Stomach (tissue), 9 donors: ENCODE measurements around the gene CREBBP. TPM values are rescaled to one million over a fixed set of nuclear protein-coding genes. Genes with fewer than 3 reads are reported as not detected.

Experiments
- DNase-seq, 2 donors: peaks; one replicate each; pipeline versions ENCODE4 v3.0.0 to v3.0.0-alpha.2; 2013 to 2019
- H3K27ac ChIP-seq, 5 donors: fragments of 200-600 bp in 4 of 5; sonication (generic) in 4 of 5; one replicate each; pipeline ENCODE4 v1.5.1; 2013 to 2019; ENCODE audit warnings: mild to moderate bottlenecking in 1 of 5, moderate library complexity in 1 of 5
- H3K27me3 ChIP-seq, 3 donors: fragments of 200-600 bp; sonication (generic); one replicate each; pipeline ENCODE4 v1.5.1; 2017 to 2019; ENCODE audit warnings: mixed run types in 1 of 3
- H3K36me3 ChIP-seq, 4 donors: fragments of 200-600 bp; sonication (generic); 1 replicate in 3 of 4; 2 replicates in 1 of 4; pipeline ENCODE4 v1.5.1; 2016 to 2019
- H3K4me1 ChIP-seq, 4 donors: fragments of 200-600 bp; sonication (generic); one replicate each; pipeline ENCODE4 v1.5.1; 2016 to 2019
- H3K4me3 ChIP-seq, 4 donors: fragments of 200-600 bp; sonication (generic) in 3 of 4; one replicate each; pipeline ENCODE4 v1.5.1; 2016 to 2019; ENCODE audit warnings: mild to moderate bottlenecking in 1 of 4
- H3K9me3 ChIP-seq, 4 donors: fragments of 200-600 bp; sonication (generic); one replicate each; pipeline ENCODE4 v1.5.1; 2016 to 2019
- EP300 ChIP-seq: sonication (generic); formaldehyde crosslinking; IDR thresholded peaks from one replicate; pipeline ENCODE4 v1.6.1; 2017; ENCODE audit warnings: antibody characterized with exemption
- POLR2A ChIP-seq, 4 donors: fragments of 450-650 bp; IDR thresholded peaks; one replicate each; pipeline ENCODE4 v1.6.1; 2016; ENCODE audit warnings: antibody characterized with exemption in 4 of 4, control low read depth in 2 of 4, mild to moderate bottlenecking in 1 of 4, moderate library complexity in 1 of 4
- POLR2AphosphoS5 ChIP-seq, 3 donors: sonication (generic); formaldehyde crosslinking; IDR thresholded peaks; one replicate each; pipeline ENCODE4 v1.6.1; 2016; ENCODE audit warnings: antibody characterized with exemption in 3 of 3
- WGBS, 5 donors: extraction: QIAGEN DNeasy Blood & Tissue Kit in 3 of 5; methylation state at CpG; one replicate each; pipeline versions ENCODE4 v1.1.5 to v1.1.7; 2013 to 2018; 5-methylcytosine and 5-hydroxymethylcytosine counted together
- intact Hi-C: fragments of 100-400 bp; cut with DNase I; formaldehyde crosslinking; loops from one replicate; pipeline ENCODE4 v1.15.1; 2023; ENCODE audit warnings: low total_unique reads
- polyA plus RNA-seq, 3 donors: library from polyadenylated mRNA; stranded (reverse); fragments of 200-250 nt; gene quantifications; one replicate each; pipeline ENCODE4 v1.2.3, GENCODE V29; 2013
- total RNA-seq, 5 donors: library from RNA; depleted of rRNA; stranded (reverse); fragments of >200 nt; gene quantifications; one replicate each; pipeline versions ENCODE4 v1.1.0 to v1.2.3, GENCODE V29; 2014 to 2016
- TF ChIP-seq, protein P1 (sequence below), 7 experiments: fragments of 450-650 bp in 4 of 7; fragments of 200-600 bp in 3 of 7; sonication (generic) in 3 of 7; IDR thresholded peaks; one replicate each; pipeline ENCODE4 v1.5.1; 2016 to 2019; ENCODE audit warnings: antibody characterized with exemption in 7 of 7, control low read depth in 2 of 7, mild to moderate bottlenecking in 1 of 7
- donor health status: healthy with polysubstance abuse.
- donor health status: Bipolar disorder and iron deficiency.
- donor health status: healthy.

The CREBBP gene
- total and polyA plus RNA-seq, 8 donors = 6.7 to 116 (median 75.9) TPM

DNA sequence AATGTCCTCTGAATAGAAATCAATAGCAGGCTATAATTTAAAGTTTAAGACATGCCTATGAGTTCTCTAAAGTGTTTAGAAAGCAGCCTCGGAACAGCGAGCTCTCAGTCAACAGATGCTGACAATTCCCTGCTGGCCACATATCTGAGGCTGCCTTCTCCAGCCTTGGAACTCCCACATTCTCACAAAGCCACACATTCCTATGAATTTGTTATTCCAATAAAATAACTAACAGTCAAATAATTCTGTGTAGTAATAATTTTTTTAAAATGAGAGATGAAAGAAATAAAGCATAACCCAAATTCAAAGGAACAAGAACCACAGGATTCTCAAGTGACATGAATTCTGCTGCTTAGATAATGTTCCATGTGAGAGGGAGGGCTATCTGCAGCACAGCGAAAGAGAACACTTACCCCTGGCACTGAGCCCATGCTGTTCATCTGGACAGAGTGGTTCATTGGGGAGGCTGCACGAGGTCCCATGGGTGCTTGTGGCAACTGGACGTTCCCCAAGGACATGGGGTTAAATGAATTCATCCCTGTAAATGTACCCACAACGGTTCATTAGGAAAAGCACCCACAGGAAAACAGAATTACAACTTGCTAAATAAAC lies 106.3 kb downstream of the CREBBP start:
- Histone ChIP-seq H3K27ac (no peak overlapping the region), H3K4me3 (no peak overlapping the region), H3K36me3 (peaks cover 53 to 95% (median 92%) of the 10 kb centered on the region in 4 donors), H3K9me3 (no peaks in the 10 kb centered on the region), H3K4me1 (peaks cover 3 to 43% (median 27%) of the 10 kb centered on the region in 4 donors), H3K27me3 (no peaks in the 10 kb centered on the region)
- intact Hi-C loops = no loop called here
- 47 to 75% (median 62%) methylated on average over 6 of the region's 6 CpGs for WGBS, 5 donors
- peak in 1 of 2 donors; percentile 24 for DNase-seq
- TF ChIP-seq POLR2A (IDR thresholded peaks at IDR 0.05) = no peak
- TF ChIP-seq EP300 = no peak
- no peak for TF ChIP-seq POLR2AphosphoS5 (IDR thresholded peaks at IDR 0.05)
- TF ChIP-seq, protein P1, sequence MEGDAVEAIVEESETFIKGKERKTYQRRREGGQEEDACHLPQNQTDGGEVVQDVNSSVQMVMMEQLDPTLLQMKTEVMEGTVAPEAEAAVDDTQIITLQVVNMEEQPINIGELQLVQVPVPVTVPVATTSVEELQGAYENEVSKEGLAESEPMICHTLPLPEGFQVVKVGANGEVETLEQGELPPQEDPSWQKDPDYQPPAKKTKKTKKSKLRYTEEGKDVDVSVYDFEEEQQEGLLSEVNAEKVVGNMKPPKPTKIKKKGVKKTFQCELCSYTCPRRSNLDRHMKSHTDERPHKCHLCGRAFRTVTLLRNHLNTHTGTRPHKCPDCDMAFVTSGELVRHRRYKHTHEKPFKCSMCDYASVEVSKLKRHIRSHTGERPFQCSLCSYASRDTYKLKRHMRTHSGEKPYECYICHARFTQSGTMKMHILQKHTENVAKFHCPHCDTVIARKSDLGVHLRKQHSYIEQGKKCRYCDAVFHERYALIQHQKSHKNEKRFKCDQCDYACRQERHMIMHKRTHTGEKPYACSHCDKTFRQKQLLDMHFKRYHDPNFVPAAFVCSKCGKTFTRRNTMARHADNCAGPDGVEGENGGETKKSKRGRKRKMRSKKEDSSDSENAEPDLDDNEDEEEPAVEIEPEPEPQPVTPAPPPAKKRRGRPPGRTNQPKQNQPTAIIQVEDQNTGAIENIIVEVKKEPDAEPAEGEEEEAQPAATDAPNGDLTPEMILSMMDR (IDR thresholded peaks at IDR 0.05) = no peak

GRCh38 chr16:3773663-3774062 lies 106.8 kb downstream of the CREBBP start:
- intact Hi-C loops = no loop called here

DNA sequence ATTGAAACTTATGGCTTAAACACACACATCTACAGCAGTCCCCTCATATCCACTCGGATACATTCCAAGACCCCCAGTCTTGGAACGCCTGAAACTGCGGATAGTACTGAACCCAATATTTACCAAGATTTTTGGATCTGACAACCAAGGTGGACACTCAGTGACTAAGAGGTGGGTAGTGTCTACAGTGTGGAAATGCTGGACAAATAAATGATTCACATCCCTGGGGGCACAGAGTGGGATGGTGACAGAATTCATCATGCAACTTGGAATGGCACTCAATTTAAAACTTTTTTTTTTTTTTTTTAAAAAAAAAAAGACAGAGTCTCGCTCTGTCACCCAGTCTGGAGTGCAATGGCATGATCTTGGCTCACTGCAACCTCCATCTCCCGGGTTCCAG lies 109.0 kb downstream of the CREBBP start:
- Histone ChIP-seq H3K9me3 (no peaks in the 10 kb centered on the region), H3K36me3 (peaks cover 63 to 95% (median 92%) of the 10 kb centered on the region in 4 donors), H3K27me3 (no peaks in the 10 kb centered on the region), H3K4me3 (no peak overlapping the region), H3K4me1 (peaks cover 3 to 37% (median 24%) of the 10 kb centered on the region in 4 donors), H3K27ac (no peak overlapping the region)
- intact Hi-C loops = no loop called here
- TF ChIP-seq, protein P1 (IDR thresholded peaks at IDR 0.05) = no peak
- TF ChIP-seq POLR2AphosphoS5 (IDR thresholded peaks at IDR 0.05) (no peak), POLR2A (IDR thresholded peaks at IDR 0.05) (no peak), EP300 (no peak)
- no peak for DNase-seq
- WGBS, 5 donors = 92 to 98% (median 97%) methylated on average over 5 of the region's 5 CpGs

More at GRCh38 chr16:3773663-3774062, 106.8 kb downstream of the CREBBP start:
- H3K9me3 ChIP-seq = no peaks in the 10 kb centered on the region
- TF ChIP-seq POLR2AphosphoS5 (IDR thresholded peaks at IDR 0.05) (no peak), EP300 (no peak), POLR2A (IDR thresholded peaks at IDR 0.05) (no peak)
- TF ChIP-seq, protein P1 (IDR thresholded peaks at IDR 0.05) = no peak
- H3K27me3 ChIP-seq = no peaks in the 10 kb centered on the region
- DNase-seq = no peak
- H3K36me3 ChIP-seq = peaks cover 54 to 95% (median 92%) of the 10 kb centered on the region in 4 donors
- 90 to 94% (median 93%) methylated on average over 10 to 14 of the region's 14 CpGs for WGBS, 5 donors
- H3K27ac ChIP-seq = no peak overlapping the region
- peaks cover 3 to 43% (median 27%) of the 10 kb centered on the region in 4 donors for H3K4me1 ChIP-seq
- no peak overlapping the region for H3K4me3 ChIP-seq

DNA sequence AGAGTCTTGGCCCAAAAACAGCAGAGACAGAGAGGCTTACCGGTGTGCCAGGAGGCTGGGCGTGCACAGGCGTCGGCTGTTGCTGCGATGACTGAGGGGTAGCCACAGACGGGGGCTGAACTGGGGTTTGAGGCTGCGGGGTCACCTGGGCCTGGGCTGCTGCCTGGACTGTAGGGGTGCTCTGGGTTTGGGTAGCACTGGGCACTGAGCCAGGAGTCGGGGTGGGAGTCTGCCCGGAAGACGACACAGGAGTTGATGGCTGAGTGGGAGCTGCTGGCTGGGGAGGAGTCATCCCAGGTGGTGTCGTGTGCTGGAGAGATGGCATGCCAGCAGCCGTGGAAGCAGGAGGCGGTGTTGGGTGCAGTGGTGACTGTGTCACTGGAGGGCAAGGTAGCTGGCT lies 110.0 kb downstream of the CREBBP start:
- no peak for TF ChIP-seq EP300
- TF ChIP-seq, protein P1 (IDR thresholded peaks at IDR 0.05) = no peak
- TF ChIP-seq POLR2AphosphoS5 (IDR thresholded peaks at IDR 0.05) = no peak
- no peak for TF ChIP-seq POLR2A (IDR thresholded peaks at IDR 0.05)
- Histone ChIP-seq H3K4me3 (no peak overlapping the region), H3K27ac (no peak overlapping the region), H3K27me3 (no peaks in the 10 kb centered on the region), H3K4me1 (peaks cover 0 to 30% (median 21%) of the 10 kb centered on the region in 4 donors), H3K9me3 (no peaks in the 10 kb centered on the region), H3K36me3 (peaks cover 72 to 95% (median 92%) of the 10 kb centered on the region in 4 donors)
- DNase-seq = no peak
- intact Hi-C loops = no loop called here
- WGBS, 5 donors = 89 to 92% (median 90%) methylated on average over 13 of the region's 13 CpGs
